B cell (primary cell): Measurements from ENCODE around the gene PSKH1. TPM values are rescaled to one million over a fixed set of nuclear protein-coding genes. Genes with fewer than 3 reads are reported as not detected.

Experiments
- ATAC-seq: fragments of 200-7000 bp; cut with Tn5 transposase; one replicate; pipeline ENCODE4 v1.10.0; 2021; ENCODE audit warnings: low read depth, mild to moderate bottlenecking, moderate number of reproducible peaks, moderate library complexity
- CTCF ChIA-PET: fragments of 350-600 bp; sonication (Branson Sonifier 250); formaldehyde crosslinking; loops from one replicate; lab custom pipeline; 2021; ENCODE audit warnings: antibody characterized with exemption, inconsistent platforms; lab: Charles Lee
- POLR2A ChIA-PET: fragments of 350-600 bp; sonication (Branson Sonifier 250); formaldehyde crosslinking; loops from one replicate; lab custom pipeline; 2021; ENCODE audit warnings: antibody characterized with exemption; lab: Charles Lee
- DNase-seq: peaks from one replicate; pipeline ENCODE4 v3.0.0; 2013
- H2AFZ ChIP-seq: 2 replicates; pipeline ENCODE4 v1.6.1; 2012; ENCODE audit warnings: mild to moderate bottlenecking, low read depth, low read length; ENCODE audit not compliant: insufficient read depth, poor library complexity, severe bottlenecking
- H3K27ac ChIP-seq, 2 donors: 1 replicate in 1 of 2; 2 replicates in 1 of 2; pipeline ENCODE4 v1.5.1; 2012 to 2013; ENCODE audit warnings: low read length in 2 of 2, mild to moderate bottlenecking in 2 of 2, moderate library complexity in 1 of 2
- H3K27me3 ChIP-seq, 4 experiments: fragments of 200-600 bp in 1 of 4; sonication (generic) in 1 of 4; replicated peaks in 1 of 4; 1 replicate in 2 of 4; 2 replicates in 2 of 4; pipeline versions ENCODE4 v1.6.1 to v1.7.0; 2013 to 2016; ENCODE audit warnings: low read length in 3 of 4, mild to moderate bottlenecking in 2 of 4, mixed read lengths in 1 of 4, moderate library complexity in 1 of 4; ENCODE audit not compliant: insufficient read depth in 4 of 4, control insufficient read depth in 3 of 4; ENCODE audit errors: control extremely low read depth in 1 of 4
- H3K36me3 ChIP-seq, 2 experiments: replicated peaks in 1 of 2; 1 replicate in 1 of 2; 2 replicates in 1 of 2; pipeline versions ENCODE4 v1.6.1 to v1.7.1; 2013; ENCODE audit warnings: low read length in 1 of 2; ENCODE audit not compliant: insufficient read depth in 2 of 2, control insufficient read depth in 1 of 2; ENCODE audit errors: control extremely low read depth in 1 of 2, extremely low read depth in 1 of 2
- H3K4me1 ChIP-seq, 2 donors: fragments of 200-600 bp in 1 of 2; sonication (generic) in 1 of 2; 1 replicate in 1 of 2; 2 replicates in 1 of 2; pipeline versions ENCODE4 v1.5.1 to v1.6.1; 2013 to 2017; ENCODE audit warnings: low read length in 2 of 2; ENCODE audit not compliant: control insufficient read depth in 2 of 2, insufficient read depth in 2 of 2
- H3K4me2 ChIP-seq: replicated peaks from 2 replicates; pipeline ENCODE3; 2012; ENCODE audit warnings: mild to moderate bottlenecking, low read depth, low read length; ENCODE audit not compliant: poor library complexity, severe bottlenecking
- H3K4me3 ChIP-seq, 5 experiments: fragments of 200-600 bp in 1 of 5; sonication (generic) in 1 of 5; 1 replicate in 3 of 5; 2 replicates in 2 of 5; pipeline versions ENCODE4 v1.5.1 to v1.7.0; 2011 to 2016; ENCODE audit warnings: low read length in 4 of 5, mild to moderate bottlenecking in 4 of 5, low read depth in 2 of 5, control low read depth in 1 of 5, moderate library complexity in 1 of 5; ENCODE audit not compliant: insufficient read depth in 1 of 5; ENCODE audit errors: control extremely low read depth in 1 of 5, extremely low read depth in 1 of 5
- H3K79me2 ChIP-seq: fragments of 200-600 bp; sonication (generic); one replicate; pipeline ENCODE4 v1.6.0; 2016; ENCODE audit warnings: low read length; ENCODE audit not compliant: control insufficient read depth, insufficient read depth
- H3K9ac ChIP-seq: fragments of 200-600 bp; sonication (generic); 2 replicates; pipeline ENCODE4 v1.6.1; 2017; ENCODE audit warnings: mild to moderate bottlenecking, low read length, moderate library complexity
- H3K9me3 ChIP-seq, 3 donors: one replicate each; pipeline versions ENCODE4 v1.6.1 to v1.7.1; 2013; ENCODE audit warnings: low read length in 2 of 3; ENCODE audit not compliant: control insufficient read depth in 2 of 3, insufficient read depth in 1 of 3; ENCODE audit errors: control extremely low read depth in 1 of 3
- H4K20me1 ChIP-seq: 2 replicates; pipeline ENCODE4 v1.6.0; 2012; ENCODE audit warnings: mild to moderate bottlenecking, low read length; ENCODE audit not compliant: insufficient read depth, control insufficient read depth, poor library complexity, severe bottlenecking
- H3K27ac Mint-ChIP-seq: one replicate; pipeline ENCODE4 v1.8.0; 2021; ENCODE audit warnings: mixed read lengths
- H3K27me3 Mint-ChIP-seq: one replicate; pipeline ENCODE4 v1.8.0; 2021; ENCODE audit warnings: mixed read lengths
- H3K4me1 Mint-ChIP-seq: one replicate; pipeline ENCODE4 v1.8.0; 2021; ENCODE audit warnings: mixed read lengths
- H3K4me3 Mint-ChIP-seq: one replicate; pipeline ENCODE4 v1.8.0; 2021; ENCODE audit warnings: mixed read lengths
- H3K9me3 Mint-ChIP-seq: one replicate; pipeline ENCODE4 v1.8.0; 2022; ENCODE audit warnings: mixed read lengths; ENCODE audit not compliant: insufficient read depth
- CTCF ChIP-seq: fragments of 200-600 bp; IDR thresholded peaks from one replicate; pipeline ENCODE4 v1.8.0; 2022; ENCODE audit warnings: antibody characterized with exemption, mild to moderate bottlenecking
- EZH2 ChIP-seq: IDR thresholded peaks from 2 replicates; pipeline ENCODE4 v1.6.1; 2012; ENCODE audit warnings: borderline replicate concordance, low read depth, mild to moderate bottlenecking, moderate library complexity, low read length; ENCODE audit not compliant: insufficient read depth, poor library complexity, severe bottlenecking
- WGBS: methylation state at CpG from one replicate; pipeline ENCODE4 v1.1.5; 2013; ENCODE audit warnings: missing lambda C conversion rate; ENCODE audit not compliant: insufficient coverage; 5-methylcytosine and 5-hydroxymethylcytosine counted together
- intact Hi-C: fragments of 100-400 bp; cut with micrococcal nuclease; formaldehyde crosslinking; loops from one replicate; pipeline ENCODE4 v1.10.0; 2022
- polyA plus RNA-seq: library from polyadenylated mRNA; depleted of rRNA; stranded (reverse); fragments of >200 nt; gene quantifications from 2 replicates; pipeline ENCODE4 v1.2.3, GENCODE V29; 2012
- total RNA-seq, 2 donors: library from RNA; stranded (reverse); fragments of 120-200 nt in 1 of 2; gene quantifications; 1 replicate in 1 of 2; 2 replicates in 1 of 2; pipeline versions ENCODE4 v1.2.3 to v1.2.4, GENCODE V29; 2013 to 2022

Gene PSKH1
- total and polyA plus RNA-seq, 2 donors (not counting 1 experiment from before 2014, with no cell fraction given) = 20.1 to 29.1 TPM

GRCh38 chr16:67962135-67962534 is 69.1 kb downstream of the PSKH1 start:
- no peak for DNase-seq
- H2AFZ ChIP-seq = no peak overlapping the region
- Mint-ChIP-seq H3K27me3 (no peaks in the 10 kb centered on the region), H3K9me3 (no peaks in the 10 kb centered on the region), H3K27ac (no peak overlapping the region), H3K4me3 (no peak overlapping the region), H3K4me1 (peaks cover 6% of the 10 kb centered on the region)
- no peaks in the 10 kb centered on the region for H3K27me3 ChIP-seq
- no peak for ATAC-seq
- ChIA-PET POLR2A (no interaction called here), CTCF (interaction anchor here (1.3 to 2.5 kb wide), 2 partner anchors 20 to 286 kb away, joined by 3 to 5 read pairs; no protein-coding TSS in a partner anchor)
- H3K9ac ChIP-seq = no peak overlapping the region
- no peak overlapping the region for H3K4me3 ChIP-seq
- intact Hi-C loops = loop anchor here (10.0 kb wide), 1 partner anchor 263 kb away; no protein-coding TSS in a partner anchor
- H3K27ac ChIP-seq = no peak overlapping the region
- no peaks in the 10 kb centered on the region for H3K9me3 ChIP-seq
- H3K4me2 ChIP-seq = no peak overlapping the region
- H3K36me3 ChIP-seq = peaks cover 0 to 27% of the 10 kb centered on the region in 2 experiments
- H3K79me2 ChIP-seq = peaks cover 25% of the 10 kb centered on the region
- peaks cover 3 to 5% of the 10 kb centered on the region in 2 donors for H3K4me1 ChIP-seq
- 98% methylated on average over 4 of the region's 8 CpGs for WGBS
- TF ChIP-seq EZH2 (no peak), CTCF (no peak)
- peaks cover 7% of the 10 kb centered on the region for H4K20me1 ChIP-seq

GRCh38 chr16:67963292-67963661 is 70.2 kb downstream of the PSKH1 start:
- H3K27me3 Mint-ChIP-seq = no peaks in the 10 kb centered on the region
- ChIA-PET POLR2A (interaction anchor here (1.2 kb wide), 1 partner anchor 23 kb away, joined by 4 read pairs; no protein-coding TSS in a partner anchor), CTCF (interaction anchor here (0.5 kb wide), 1 partner anchor 1278 kb away, joined by 3 read pairs; no protein-coding TSS in a partner anchor)
- ATAC-seq (no peak), DNase-seq (no peak)
- no peak overlapping the region for H3K4me2 ChIP-seq
- 94% methylated on average over 2 of the region's 2 CpGs for WGBS
- peaks cover 0 to 27% of the 10 kb centered on the region in 2 experiments for H3K36me3 ChIP-seq
- H3K79me2 ChIP-seq = peaks cover 32% of the 10 kb centered on the region
- no peak for TF ChIP-seq CTCF
- TF ChIP-seq EZH2 = no peak
- H3K9me3 ChIP-seq = no peaks in the 10 kb centered on the region
- peaks cover 10 to 12% of the 10 kb centered on the region in 2 donors for H3K4me1 ChIP-seq
- no peak overlapping the region for H3K4me3 Mint-ChIP-seq
- no peak overlapping the region for H2AFZ ChIP-seq
- no peak overlapping the region for H3K4me3 ChIP-seq
- H4K20me1 ChIP-seq = peaks cover 8% of the 10 kb centered on the region
- no peaks in the 10 kb centered on the region for H3K9me3 Mint-ChIP-seq
- H3K27ac Mint-ChIP-seq = no peak overlapping the region
- no peak overlapping the region for H3K27ac ChIP-seq
- H3K27me3 ChIP-seq = no peaks in the 10 kb centered on the region
- H3K4me1 Mint-ChIP-seq = peaks cover 13% of the 10 kb centered on the region
- intact Hi-C loops = loop anchor here (10.0 kb wide), 1 partner anchor 262 kb away; no protein-coding TSS in a partner anchor
- H3K9ac ChIP-seq = no peak overlapping the region
